ENCODE data around the gene LRP1B.

Gene LRP1B

DNA sequence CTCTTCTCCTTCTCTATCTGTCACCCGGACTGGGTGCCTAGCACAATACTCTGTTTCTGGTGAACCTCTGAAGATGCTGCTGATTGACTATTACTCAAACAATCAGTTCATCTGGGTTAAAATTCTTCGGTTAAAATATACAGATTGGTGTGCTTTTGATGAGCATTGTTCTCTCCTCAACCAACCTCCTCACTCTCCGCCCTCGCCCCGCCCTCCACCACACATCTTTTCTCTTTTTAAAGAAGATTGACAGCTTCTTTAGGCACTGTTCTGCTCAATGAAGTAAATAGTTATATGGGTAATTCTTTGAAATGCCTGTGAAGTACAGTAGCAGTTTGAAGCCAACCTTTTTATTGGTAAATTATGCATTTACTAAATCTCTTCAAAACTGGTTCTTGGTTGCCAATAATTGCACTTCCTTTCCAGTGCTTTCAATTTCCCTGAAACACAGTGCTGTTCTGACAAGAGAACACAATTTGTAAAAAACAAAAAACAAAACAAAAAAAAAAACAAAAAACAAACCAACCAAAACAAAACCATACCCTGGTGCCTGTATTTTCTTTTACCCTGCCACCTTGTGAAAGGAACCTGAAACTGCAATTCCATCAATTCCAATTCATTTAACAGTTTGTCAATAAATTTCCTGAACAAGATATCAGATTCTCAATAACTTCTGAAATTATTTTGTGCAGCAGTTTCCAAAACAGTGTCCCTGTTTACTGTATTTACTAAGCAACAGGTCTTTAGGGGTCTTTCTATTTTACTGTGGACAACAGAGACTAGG is 188.6 kb downstream of the LRP1B start:
- DNase-seq (ENCODE audit: insufficient read length) = no peak
- TF ChIP-seq POLR2AphosphoS5 (IDR thresholded peaks at IDR 0.05; ENCODE audit: low read depth, low read length) = no peak
- no peak for TF ChIP-seq TAF1 (IDR thresholded peaks at IDR 0.05; ENCODE audit: borderline replicate concordance, low read depth, low read length)
- TF ChIP-seq POLR2A (IDR thresholded peaks at IDR 0.05; ENCODE audit: low read depth, low read length) = no peak
- no peak for FAIRE-seq

GRCh38 chr2:141941210-141941714 is 189.6 kb downstream of the LRP1B start:
- FAIRE-seq (no peak), DNase-seq (ENCODE audit: insufficient read length) (no peak)
- TF ChIP-seq POLR2A (IDR thresholded peaks at IDR 0.05; ENCODE audit: low read depth, low read length) = no peak
- no peak for TF ChIP-seq POLR2AphosphoS5 (IDR thresholded peaks at IDR 0.05; ENCODE audit: low read depth, low read length)
- TF ChIP-seq TAF1 (IDR thresholded peaks at IDR 0.05; ENCODE audit: borderline replicate concordance, low read depth, low read length) = no peak

DNA sequence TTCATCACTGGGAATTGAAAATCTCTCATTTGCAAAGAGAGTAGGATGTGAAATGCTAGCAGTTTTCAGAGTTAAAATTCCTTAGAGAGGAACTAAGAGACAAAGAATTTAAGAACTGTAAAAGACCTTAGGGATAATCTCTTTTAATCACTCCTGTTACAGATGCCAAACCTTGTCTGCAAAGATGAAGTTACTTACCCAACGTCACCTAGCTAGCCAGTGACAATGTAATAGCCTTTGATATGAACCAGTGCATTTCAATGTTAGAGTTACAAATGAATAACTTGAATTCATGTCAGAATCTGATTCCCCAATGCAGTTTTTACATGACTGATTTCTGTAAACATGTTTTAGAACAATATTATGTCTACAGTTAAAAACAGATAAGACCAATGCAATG is 190.1 kb downstream of the LRP1B start:
- DNase-seq (ENCODE audit: insufficient read length) = no peak
- no peak for FAIRE-seq
- TF ChIP-seq TAF1 (IDR thresholded peaks at IDR 0.05; ENCODE audit: borderline replicate concordance, low read depth, low read length) = no peak
- no peak for TF ChIP-seq POLR2A (IDR thresholded peaks at IDR 0.05; ENCODE audit: low read depth, low read length)
- TF ChIP-seq POLR2AphosphoS5 (IDR thresholded peaks at IDR 0.05; ENCODE audit: low read depth, low read length) = no peak

DNA sequence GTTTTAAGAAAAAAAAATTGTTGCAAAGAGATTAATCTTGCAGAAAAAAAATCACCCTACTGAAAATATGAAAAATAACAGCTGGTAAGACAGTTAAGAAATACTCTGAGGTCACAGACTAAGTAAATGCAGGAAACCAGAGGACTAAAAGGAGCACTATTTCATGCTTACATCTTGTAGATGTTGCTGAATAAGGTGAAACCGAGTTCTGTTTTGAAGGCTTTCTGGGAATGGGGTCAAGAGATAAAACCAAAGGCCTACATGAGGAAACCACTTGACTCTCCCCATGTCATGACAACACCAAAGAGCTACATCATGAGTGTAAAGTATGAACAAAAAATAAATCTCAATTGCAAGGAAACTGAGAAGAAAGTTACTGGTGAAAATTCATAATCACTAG is 197.6 kb downstream of the LRP1B start:
- DNase-seq (ENCODE audit: insufficient read length) = no peak
- TF ChIP-seq POLR2AphosphoS5 (IDR thresholded peaks at IDR 0.05; ENCODE audit: low read depth, low read length) (no peak), TAF1 (IDR thresholded peaks at IDR 0.05; ENCODE audit: borderline replicate concordance, low read depth, low read length) (no peak), POLR2A (IDR thresholded peaks at IDR 0.05; ENCODE audit: low read depth, low read length) (no peak)
- FAIRE-seq = no peak

GRCh38 chr2:141932261-141932660 is 198.6 kb downstream of the LRP1B start:
- TF ChIP-seq POLR2AphosphoS5 (IDR thresholded peaks at IDR 0.05; ENCODE audit: low read depth, low read length) (no peak), TAF1 (IDR thresholded peaks at IDR 0.05; ENCODE audit: borderline replicate concordance, low read depth, low read length) (no peak), POLR2A (IDR thresholded peaks at IDR 0.05; ENCODE audit: low read depth, low read length) (no peak)
- DNase-seq (ENCODE audit: insufficient read length) (no peak), FAIRE-seq (no peak)

DNA sequence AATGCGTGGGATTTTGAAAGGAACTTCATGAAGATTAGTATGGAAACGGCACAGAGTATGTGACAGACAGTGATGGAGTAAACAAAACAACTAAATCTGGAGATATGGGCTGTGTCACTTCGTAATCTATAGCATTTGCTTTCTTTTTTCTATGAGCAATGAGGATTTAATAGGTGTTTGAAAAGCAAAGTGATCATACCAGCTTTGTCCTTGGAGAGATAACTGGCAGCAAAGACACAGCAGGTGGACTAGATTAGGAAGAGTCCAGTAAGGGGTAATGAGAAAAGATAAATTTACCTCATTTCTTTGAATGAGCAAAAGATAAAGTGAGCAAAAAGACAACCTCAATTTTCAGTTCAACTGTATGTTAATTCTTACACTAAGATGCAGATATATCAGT is 199.0 kb downstream of the LRP1B start:
- TF ChIP-seq POLR2AphosphoS5 (IDR thresholded peaks at IDR 0.05; ENCODE audit: low read depth, low read length) (no peak), TAF1 (IDR thresholded peaks at IDR 0.05; ENCODE audit: borderline replicate concordance, low read depth, low read length) (no peak), POLR2A (IDR thresholded peaks at IDR 0.05; ENCODE audit: low read depth, low read length) (no peak)
- FAIRE-seq = no peak
- DNase-seq (ENCODE audit: insufficient read length) = no peak

- no peak for TF ChIP-seq TAF1 (IDR thresholded peaks at IDR 0.05; ENCODE audit: borderline replicate concordance, low read depth, low read length)
- no peak for TF ChIP-seq POLR2AphosphoS5 (IDR thresholded peaks at IDR 0.05; ENCODE audit: low read depth, low read length)
- no peak for TF ChIP-seq POLR2A (IDR thresholded peaks at IDR 0.05; ENCODE audit: low read depth, low read length)
- no peak for FAIRE-seq
- no peak for DNase-seq (ENCODE audit: insufficient read length)
Observed at GRCh38 chr2:141930803-141931202, 200.0 kb downstream of the LRP1B start.

DNA sequence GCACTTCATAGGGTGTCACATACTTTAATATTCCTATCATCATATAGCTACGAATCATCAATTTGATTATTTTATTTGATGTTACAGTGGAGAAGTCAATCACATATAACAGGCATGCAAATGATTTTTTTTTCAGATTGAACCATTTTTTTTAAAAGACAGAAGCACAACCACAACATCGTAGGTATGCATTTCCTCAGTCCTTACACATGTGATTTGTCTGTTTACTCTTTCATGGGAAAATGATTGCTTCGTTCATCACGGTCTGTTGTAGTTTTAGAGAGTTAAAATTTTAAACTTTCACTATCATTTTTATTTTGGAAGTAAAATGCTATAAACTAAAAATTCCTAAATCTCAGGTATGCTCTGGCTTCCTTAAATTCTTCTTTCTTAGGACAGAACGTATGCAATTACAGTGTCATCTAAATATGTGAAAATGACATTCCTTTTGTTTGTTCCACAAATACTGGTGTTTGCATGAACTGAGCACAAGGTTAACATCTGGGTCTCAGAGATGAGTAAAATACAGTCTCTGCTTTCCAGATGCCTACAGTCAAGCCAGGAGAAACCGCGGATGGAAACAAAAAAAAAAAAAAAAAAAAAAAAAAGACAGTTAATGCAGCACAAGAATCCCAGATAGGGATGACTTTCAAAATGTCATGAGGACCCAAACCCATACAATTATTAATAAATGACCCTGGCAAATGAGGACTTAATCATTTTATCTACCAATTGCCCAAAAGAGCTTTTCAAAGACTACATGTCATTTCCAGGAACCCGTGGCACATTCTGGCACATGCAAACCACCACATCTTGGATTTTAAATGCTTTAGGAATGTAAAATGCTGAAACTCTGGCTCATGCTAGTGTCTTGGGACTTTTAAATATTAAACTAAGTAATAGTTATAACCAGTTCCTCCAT is 201.2 kb downstream of the LRP1B start:
- DNase-seq (ENCODE audit: insufficient read length) (no peak), FAIRE-seq (no peak)
- TF ChIP-seq TAF1 (IDR thresholded peaks at IDR 0.05; ENCODE audit: borderline replicate concordance, low read depth, low read length) (no peak), POLR2A (IDR thresholded peaks at IDR 0.05; ENCODE audit: low read depth, low read length) (no peak), POLR2AphosphoS5 (IDR thresholded peaks at IDR 0.05; ENCODE audit: low read depth, low read length) (no peak)

DNA sequence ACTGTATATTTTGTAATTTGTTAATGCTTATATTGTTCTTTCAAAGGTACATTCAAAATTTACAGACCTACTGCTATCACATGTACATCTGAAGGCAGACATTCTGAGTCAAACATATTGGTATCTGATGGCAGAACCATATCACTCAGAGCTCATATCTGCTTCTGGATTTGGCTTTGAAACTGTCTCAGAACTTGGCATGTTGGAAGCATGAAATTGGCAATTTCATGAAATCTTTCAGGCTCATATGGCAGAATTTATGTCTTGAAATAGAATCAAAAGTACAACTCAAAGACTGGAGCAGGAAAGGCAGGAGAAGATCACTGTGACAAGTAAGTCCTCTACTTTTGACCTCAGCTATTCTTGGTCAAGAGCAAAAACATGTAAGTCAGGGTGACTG is 202.3 kb downstream of the LRP1B start:
- TF ChIP-seq TAF1 (IDR thresholded peaks at IDR 0.05; ENCODE audit: borderline replicate concordance, low read depth, low read length) (no peak), POLR2A (IDR thresholded peaks at IDR 0.05; ENCODE audit: low read depth, low read length) (no peak), POLR2AphosphoS5 (IDR thresholded peaks at IDR 0.05; ENCODE audit: low read depth, low read length) (no peak)
- FAIRE-seq (no peak), DNase-seq (ENCODE audit: insufficient read length) (no peak)

DNA sequence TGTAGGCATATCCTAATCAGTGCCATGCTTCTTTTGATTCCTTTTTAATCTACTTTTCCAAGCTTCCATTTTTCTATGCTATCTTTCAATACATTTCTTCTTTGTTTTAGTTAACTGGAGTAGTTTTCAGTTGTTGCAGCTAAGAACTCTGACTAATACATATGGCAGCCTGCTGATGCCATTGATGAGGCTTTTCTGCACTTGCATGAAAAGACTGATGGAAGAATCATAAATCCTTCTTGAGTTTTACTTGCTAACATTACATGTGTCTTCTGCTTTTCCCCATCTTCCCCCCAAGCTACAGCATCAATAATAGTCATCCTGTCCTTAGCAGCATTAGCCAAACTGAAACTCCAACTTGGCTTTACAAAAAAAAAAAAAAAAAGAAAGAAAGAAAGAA is 203.3 kb downstream of the LRP1B start:
- DNase-seq (ENCODE audit: insufficient read length) (no peak), FAIRE-seq (no peak)

DNA sequence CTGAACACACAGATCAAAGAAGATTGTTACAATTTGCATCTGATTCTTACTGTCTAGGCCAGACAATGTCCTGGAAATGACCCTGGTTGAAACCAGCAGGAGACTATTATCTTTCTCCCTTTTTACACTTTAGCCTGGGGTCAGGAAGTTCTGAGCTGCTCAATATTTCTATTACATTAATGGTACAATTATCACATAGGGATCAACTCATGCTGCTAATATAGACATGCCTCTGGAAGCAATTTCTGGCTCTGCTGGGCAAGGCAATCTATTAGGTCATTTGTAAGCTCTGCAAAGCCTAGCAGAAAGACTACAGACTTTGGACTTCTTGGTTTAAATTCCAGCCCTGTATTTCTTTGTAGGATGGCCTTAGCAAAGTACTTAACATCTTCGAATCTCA is 205.3 kb downstream of the LRP1B start:
- no peak for TF ChIP-seq POLR2AphosphoS5 (IDR thresholded peaks at IDR 0.05; ENCODE audit: low read depth, low read length)
- TF ChIP-seq POLR2A (IDR thresholded peaks at IDR 0.05; ENCODE audit: low read depth, low read length) = no peak
- no peak for TF ChIP-seq TAF1 (IDR thresholded peaks at IDR 0.05; ENCODE audit: borderline replicate concordance, low read depth, low read length)
- FAIRE-seq (no peak), DNase-seq (ENCODE audit: insufficient read length) (no peak)

More for the DNA sequence above, 203.3 kb downstream of the LRP1B start:
- no peak for TF ChIP-seq POLR2AphosphoS5 (IDR thresholded peaks at IDR 0.05; ENCODE audit: low read depth, low read length)
- no peak for TF ChIP-seq TAF1 (IDR thresholded peaks at IDR 0.05; ENCODE audit: borderline replicate concordance, low read depth, low read length)
- no peak for TF ChIP-seq POLR2A (IDR thresholded peaks at IDR 0.05; ENCODE audit: low read depth, low read length)
